Measurements from ENCODE around the gene RRAS. TPM values are rescaled to one million over a fixed set of nuclear protein-coding genes. Genes with fewer than 3 reads are reported as not detected.

Gene RRAS
- total RNA-seq, 1 donor from 2014 or later = 1.2 TPM

- Mint-ChIP-seq H3K27ac (ENCODE audit: unreplicated experiment) (no peak overlapping the region), H3K27me3 (ENCODE audit: low read depth) (peaks cover 5% of the 10 kb centered on the region), H3K4me1 (peaks cover 27% of the 10 kb centered on the region), H3K4me3 (peak overlapping the region; percentile 23), H3K9me3 (no peaks in the 10 kb centered on the region), H3K36me3 (ENCODE audit: low read depth) (peaks cover 15% of the 10 kb centered on the region)
- no peak for TF ChIP-seq CTCF (conservative IDR thresholded peaks at IDR 0.05)
- no peak for DNase-seq (ENCODE audit: low read depth, low spot score)
Observed at GRCh38 chr19:49683814-49684250, 43.9 kb upstream of the RRAS start.

- Mint-ChIP-seq H3K27me3 (ENCODE audit: low read depth) (peaks cover 2% of the 10 kb centered on the region), H3K36me3 (ENCODE audit: low read depth) (peaks cover 11% of the 10 kb centered on the region), H3K4me3 (peak overlapping the region; percentile 59), H3K4me1 (peaks cover 30% of the 10 kb centered on the region), H3K9me3 (no peaks in the 10 kb centered on the region), H3K27ac (ENCODE audit: unreplicated experiment) (no peak overlapping the region)
- DNase-seq (ENCODE audit: low read depth, low spot score) = no peak
- TF ChIP-seq CTCF (conservative IDR thresholded peaks at IDR 0.05) = no peak
Observed at GRCh38 chr19:49682274-49682673, 42.3 kb upstream of the RRAS start.

GRCh38 chr19:49681830-49682229 lies 41.9 kb upstream of the RRAS start:
- Mint-ChIP-seq H3K36me3 (ENCODE audit: low read depth) (peaks cover 11% of the 10 kb centered on the region), H3K4me1 (peaks cover 26% of the 10 kb centered on the region), H3K9me3 (no peaks in the 10 kb centered on the region), H3K27ac (ENCODE audit: unreplicated experiment) (no peak overlapping the region), H3K4me3 (peak overlapping the region; percentile 59), H3K27me3 (ENCODE audit: low read depth) (peaks cover 6% of the 10 kb centered on the region)
- TF ChIP-seq CTCF (conservative IDR thresholded peaks at IDR 0.05) = no peak
- no peak for DNase-seq (ENCODE audit: low read depth, low spot score)

- H3K9me3 Mint-ChIP-seq = no peaks in the 10 kb centered on the region
- peak overlapping the region; percentile 35 for H3K27ac Mint-ChIP-seq (ENCODE audit: unreplicated experiment)
- TF ChIP-seq CTCF (conservative IDR thresholded peaks at IDR 0.05) = peak; percentile 99
- DNase-seq (ENCODE audit: low read depth, low spot score) = peak; percentile 100
- H3K4me1 Mint-ChIP-seq = peaks cover 34% of the 10 kb centered on the region
- peak overlapping the region; percentile 99 for H3K4me3 Mint-ChIP-seq
- H3K27me3 Mint-ChIP-seq (ENCODE audit: low read depth) = peaks cover 6% of the 10 kb centered on the region
- H3K36me3 Mint-ChIP-seq (ENCODE audit: low read depth) = peaks cover 10% of the 10 kb centered on the region
Observed at GRCh38 chr19:49680421-49681351, 40.7 kb upstream of the RRAS start.

GRCh38 chr19:49679771-49680413 lies 39.9 kb upstream of the RRAS start:
- H3K4me1 Mint-ChIP-seq = peaks cover 34% of the 10 kb centered on the region
- TF ChIP-seq CTCF (conservative IDR thresholded peaks at IDR 0.05) = no peak
- peak overlapping the region; percentile 99 for H3K4me3 Mint-ChIP-seq
- no peak overlapping the region for H3K27ac Mint-ChIP-seq (ENCODE audit: unreplicated experiment)
- H3K27me3 Mint-ChIP-seq (ENCODE audit: low read depth) = peaks cover 6% of the 10 kb centered on the region
- peaks cover 7% of the 10 kb centered on the region for H3K36me3 Mint-ChIP-seq (ENCODE audit: low read depth)
- no peak for DNase-seq (ENCODE audit: low read depth, low spot score)
- H3K9me3 Mint-ChIP-seq = no peaks in the 10 kb centered on the region
